ENCODE data around the gene USP7. TPM values are rescaled to one million over a fixed set of nuclear protein-coding genes. Genes with fewer than 3 reads are reported as not detected.

The USP7 gene
- total and polyA plus RNA-seq, 2 experiments from 2014 or later, result 38.0 to 40.8 TPM

DNA sequence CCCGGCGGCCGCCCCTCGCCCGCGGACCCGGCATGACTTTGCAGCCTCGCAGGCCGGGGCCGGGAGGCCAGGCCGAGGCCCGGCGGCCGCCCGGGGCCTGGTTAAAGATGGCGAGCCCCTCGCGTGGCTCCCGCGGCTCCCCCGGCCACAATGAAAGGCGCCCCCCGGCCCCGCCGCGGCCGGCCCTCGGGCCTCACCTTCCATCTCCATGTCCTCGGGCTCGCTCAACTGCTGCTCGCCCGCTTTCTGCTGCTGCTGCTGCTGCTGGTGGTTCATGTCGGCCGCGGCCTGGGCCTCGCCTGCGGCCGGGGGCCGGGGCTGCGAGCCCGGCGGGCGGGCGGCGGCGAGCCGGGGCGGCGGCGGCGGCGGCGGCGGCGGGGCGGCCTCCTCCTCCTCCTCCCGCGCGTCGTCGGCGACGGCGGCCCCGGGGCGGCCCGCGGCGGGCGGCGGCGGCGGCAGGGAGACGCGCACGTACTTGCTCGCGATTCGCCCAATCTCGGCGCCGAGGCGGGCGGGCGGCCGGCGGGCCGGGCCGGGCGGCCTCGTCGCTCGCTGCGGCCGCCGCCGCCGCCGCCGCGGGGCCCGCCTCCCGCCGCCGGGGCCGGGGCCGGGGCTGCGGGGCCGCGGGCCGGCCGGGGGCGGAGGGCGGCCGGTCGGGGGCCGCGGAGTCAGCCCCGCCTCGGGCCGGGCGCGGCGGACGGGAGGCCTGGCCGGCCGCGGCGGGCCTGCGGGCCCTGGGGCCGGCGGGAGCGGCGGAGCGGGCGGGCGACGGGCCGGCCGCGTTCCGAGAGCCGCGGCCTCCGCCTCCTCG lies 491 bp downstream of the USP7 start:
- H3K9me2 ChIP-seq (replicated peaks; ENCODE audit: insufficient read depth), result no peaks in the 10 kb centered on the region
- H3K9me3 ChIP-seq (ENCODE audit: low read depth), result no peaks in the 10 kb centered on the region
- H3K36me3 ChIP-seq (replicated peaks; ENCODE audit: insufficient read depth, low read depth), result no peaks in the 10 kb centered on the region
- peaks cover 49% of the 10 kb centered on the region for H4K20me1 ChIP-seq (ENCODE audit: insufficient read depth, poor library complexity, severe bottlenecking)
- 2% methylated on average over 31 of the region's 146 CpGs for WGBS (ENCODE audit: low lambda C conversion rate, missing lambda C conversion rate)
- peak; percentile 48 for DNase-seq (ENCODE audit: low spot score)
- TF ChIP-seq EZH2 (IDR thresholded peaks at IDR 0.05; ENCODE audit: borderline replicate concordance) (no peak), EZH2phosphoT487 (IDR thresholded peaks at IDR 0.05; ENCODE audit: low read depth, severe bottlenecking, unreplicated experiment) (no peak)
- TF ChIP-seq, protein P1, sequence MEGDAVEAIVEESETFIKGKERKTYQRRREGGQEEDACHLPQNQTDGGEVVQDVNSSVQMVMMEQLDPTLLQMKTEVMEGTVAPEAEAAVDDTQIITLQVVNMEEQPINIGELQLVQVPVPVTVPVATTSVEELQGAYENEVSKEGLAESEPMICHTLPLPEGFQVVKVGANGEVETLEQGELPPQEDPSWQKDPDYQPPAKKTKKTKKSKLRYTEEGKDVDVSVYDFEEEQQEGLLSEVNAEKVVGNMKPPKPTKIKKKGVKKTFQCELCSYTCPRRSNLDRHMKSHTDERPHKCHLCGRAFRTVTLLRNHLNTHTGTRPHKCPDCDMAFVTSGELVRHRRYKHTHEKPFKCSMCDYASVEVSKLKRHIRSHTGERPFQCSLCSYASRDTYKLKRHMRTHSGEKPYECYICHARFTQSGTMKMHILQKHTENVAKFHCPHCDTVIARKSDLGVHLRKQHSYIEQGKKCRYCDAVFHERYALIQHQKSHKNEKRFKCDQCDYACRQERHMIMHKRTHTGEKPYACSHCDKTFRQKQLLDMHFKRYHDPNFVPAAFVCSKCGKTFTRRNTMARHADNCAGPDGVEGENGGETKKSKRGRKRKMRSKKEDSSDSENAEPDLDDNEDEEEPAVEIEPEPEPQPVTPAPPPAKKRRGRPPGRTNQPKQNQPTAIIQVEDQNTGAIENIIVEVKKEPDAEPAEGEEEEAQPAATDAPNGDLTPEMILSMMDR (IDR thresholded peaks at IDR 0.05; ENCODE audit: poor library complexity), result no peak
- H3K4me2 ChIP-seq, result peak overlapping the region; percentile 96
- H3K4me3 ChIP-seq, result peak overlapping the region; percentile 53
- peaks cover 39% of the 10 kb centered on the region for H3K4me1 ChIP-seq (ENCODE audit: insufficient read depth)
- H3K79me2 ChIP-seq, result peaks cover 48% of the 10 kb centered on the region
- H2AFZ ChIP-seq, result no peak overlapping the region
- H3K27me3 ChIP-seq, result no peaks in the 10 kb centered on the region
- peak overlapping the region; percentile 81 for H3K27ac ChIP-seq

DNA sequence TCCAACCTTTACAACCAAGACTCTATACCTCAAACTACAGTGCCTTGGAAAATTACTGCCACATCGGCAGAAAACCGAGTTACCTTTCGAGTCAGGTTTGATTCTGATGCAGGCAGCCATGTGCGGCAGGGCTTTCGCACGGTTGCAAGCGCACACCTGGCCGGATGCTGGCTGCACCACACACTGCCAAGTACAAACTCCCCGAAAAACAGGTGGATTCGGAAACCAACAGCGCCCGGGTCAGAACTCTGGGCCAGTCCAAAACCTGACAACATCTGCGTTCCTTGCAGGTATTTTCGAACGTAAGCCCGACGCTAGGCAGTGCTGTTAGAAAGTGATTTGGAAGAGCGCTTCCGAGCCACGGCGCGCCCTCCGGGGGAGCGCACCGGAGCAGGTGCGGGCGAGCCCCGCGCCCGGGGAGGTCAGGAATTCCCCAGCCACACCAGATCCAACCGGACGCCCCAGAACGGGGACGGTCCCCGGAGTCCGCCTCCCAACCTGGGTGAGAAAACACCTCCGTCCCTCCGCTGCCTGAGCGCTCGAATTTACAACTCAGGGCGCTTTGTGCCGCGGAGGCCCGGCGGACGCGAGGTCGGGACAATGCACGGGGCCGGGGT lies 1.2 kb downstream of the USP7 start:
- WGBS (ENCODE audit: low lambda C conversion rate, missing lambda C conversion rate), result 2% methylated on average over 27 of the region's 50 CpGs
- Histone ChIP-seq H3K4me3 (peak overlapping the region; percentile 53), H3K9me2 (replicated peaks; ENCODE audit: insufficient read depth) (no peaks in the 10 kb centered on the region), H3K9me3 (ENCODE audit: low read depth) (no peaks in the 10 kb centered on the region), H3K4me1 (ENCODE audit: insufficient read depth) (peaks cover 46% of the 10 kb centered on the region), H3K27ac (peak overlapping the region; percentile 81), H4K20me1 (ENCODE audit: insufficient read depth, poor library complexity, severe bottlenecking) (peaks cover 56% of the 10 kb centered on the region), H3K36me3 (replicated peaks; ENCODE audit: insufficient read depth, low read depth) (no peaks in the 10 kb centered on the region), H2AFZ (no peak overlapping the region), H3K27me3 (no peaks in the 10 kb centered on the region), H3K79me2 (peaks cover 56% of the 10 kb centered on the region), H3K4me2 (peak overlapping the region; percentile 96)
- TF ChIP-seq EZH2 (IDR thresholded peaks at IDR 0.05; ENCODE audit: borderline replicate concordance) (no peak), EZH2phosphoT487 (IDR thresholded peaks at IDR 0.05; ENCODE audit: low read depth, severe bottlenecking, unreplicated experiment) (no peak)
- TF ChIP-seq, protein P1 (IDR thresholded peaks at IDR 0.05; ENCODE audit: poor library complexity), result no peak
- DNase-seq (ENCODE audit: low spot score), result peak; percentile 68

DNA sequence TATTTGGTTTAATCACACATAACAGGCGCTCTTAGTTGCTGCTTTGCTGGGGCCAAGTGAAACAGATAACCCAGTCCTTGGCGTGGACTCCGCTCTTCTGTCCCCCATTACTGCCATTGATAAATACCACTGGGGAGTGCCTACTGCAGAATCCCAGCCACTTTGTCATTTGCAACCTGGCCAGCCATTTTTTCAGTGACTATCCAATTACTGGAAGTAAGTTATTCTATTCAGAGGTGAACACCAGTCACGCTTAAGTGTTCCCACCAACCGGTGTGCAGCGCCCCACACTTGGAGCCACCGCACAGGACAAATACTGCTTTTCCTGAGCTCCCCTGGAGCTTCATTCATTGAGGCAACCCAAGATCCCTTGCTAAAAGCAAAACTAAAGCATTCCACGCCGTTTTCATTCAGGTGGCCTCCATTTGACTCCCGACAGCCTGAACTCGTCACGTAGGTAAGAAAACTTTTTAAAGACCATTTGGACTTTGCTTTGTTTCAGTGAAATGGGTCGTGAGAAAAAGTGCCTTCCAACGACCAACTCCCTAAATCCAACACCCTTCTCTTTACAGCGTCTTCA lies 1.8 kb downstream of the USP7 start:
- WGBS (ENCODE audit: low lambda C conversion rate, missing lambda C conversion rate), result 19% methylated on average over 15 of the region's 15 CpGs
- H4K20me1 ChIP-seq (ENCODE audit: insufficient read depth, poor library complexity, severe bottlenecking), result peaks cover 62% of the 10 kb centered on the region
- peak overlapping the region; percentile 81 for H3K27ac ChIP-seq

More for the DNA sequence above, 1.8 kb downstream of the USP7 start:
- peaks cover 62% of the 10 kb centered on the region for H3K79me2 ChIP-seq
- H3K9me2 ChIP-seq (replicated peaks; ENCODE audit: insufficient read depth), result no peaks in the 10 kb centered on the region
- peak overlapping the region; percentile 53 for H3K4me3 ChIP-seq
- no peaks in the 10 kb centered on the region for H3K9me3 ChIP-seq (ENCODE audit: low read depth)
- H2AFZ ChIP-seq, result no peak overlapping the region
- TF ChIP-seq, protein P1 (IDR thresholded peaks at IDR 0.05; ENCODE audit: poor library complexity), result no peak
- TF ChIP-seq EZH2phosphoT487 (IDR thresholded peaks at IDR 0.05; ENCODE audit: low read depth, severe bottlenecking, unreplicated experiment) (no peak), EZH2 (IDR thresholded peaks at IDR 0.05; ENCODE audit: borderline replicate concordance) (no peak)
- H3K27me3 ChIP-seq, result no peaks in the 10 kb centered on the region
- no peaks in the 10 kb centered on the region for H3K36me3 ChIP-seq (replicated peaks; ENCODE audit: insufficient read depth, low read depth)
- peak overlapping the region; percentile 96 for H3K4me2 ChIP-seq
- H3K4me1 ChIP-seq (ENCODE audit: insufficient read depth), result peaks cover 52% of the 10 kb centered on the region
- DNase-seq (ENCODE audit: low spot score), result no peak

Data from hepatocyte (in vitro differentiated cells).